Lung (tissue), 12 donors: ENCODE data around the gene FAM219A. TPM values are rescaled to one million over a fixed set of nuclear protein-coding genes. Genes with fewer than 3 reads are reported as not detected.

Experiments
- ATAC-seq: fragments of 200-7000 bp; cut with Tn5 transposase; one replicate; pipeline ENCODE4 v1.9.1; 2020; ENCODE audit warnings: moderate number of reproducible peaks; ENCODE audit not compliant: insufficient read depth, low FRiP score
- DNase-seq, 3 donors: peaks; one replicate each; pipeline ENCODE4 v3.0.0-alpha.2; 2013 to 2017
- H3K27ac ChIP-seq, 2 donors: one replicate each; pipeline ENCODE4 v1.5.1; 2013; ENCODE audit warnings: mild to moderate bottlenecking in 2 of 2, moderate library complexity in 2 of 2, control low read depth in 1 of 2, inconsistent platforms in 1 of 2, low read depth in 1 of 2, low read length in 1 of 2
- H3K27me3 ChIP-seq, 3 donors: one replicate each; pipeline ENCODE4 v1.5.1; 2013; ENCODE audit warnings: low read length in 2 of 3; ENCODE audit not compliant: control insufficient read depth in 3 of 3, insufficient read depth in 3 of 3
- H3K36me3 ChIP-seq, 4 donors: one replicate each; pipeline ENCODE4 v1.5.1; 2013; ENCODE audit warnings: low read length in 4 of 4, mild to moderate bottlenecking in 1 of 4, moderate library complexity in 1 of 4; ENCODE audit not compliant: control insufficient read depth in 4 of 4, insufficient read depth in 4 of 4
- H3K4me1 ChIP-seq, 5 donors: one replicate each; pipeline ENCODE4 v1.5.1; 2013; ENCODE audit warnings: low read length in 5 of 5, mild to moderate bottlenecking in 2 of 5, moderate library complexity in 1 of 5; ENCODE audit not compliant: control insufficient read depth in 5 of 5, insufficient read depth in 5 of 5
- H3K4me3 ChIP-seq: one replicate; pipeline ENCODE4 v1.5.1; 2013; ENCODE audit warnings: mild to moderate bottlenecking, control low read depth, moderate library complexity
- H3K9ac ChIP-seq, 2 donors: one replicate each; pipeline ENCODE4 v1.5.1; 2013; ENCODE audit warnings: low read length in 2 of 2, control low read depth in 1 of 2; ENCODE audit not compliant: insufficient read depth in 1 of 2
- H3K9me3 ChIP-seq, 4 donors: one replicate each; pipeline ENCODE4 v1.5.1; 2013; ENCODE audit warnings: low read length in 3 of 4, mild to moderate bottlenecking in 1 of 4, moderate library complexity in 1 of 4; ENCODE audit not compliant: control insufficient read depth in 4 of 4, insufficient read depth in 3 of 4
- CTCF ChIP-seq: IDR thresholded peaks from 2 replicates; pipeline ENCODE4 v1.5.1; 2012; ENCODE audit warnings: mild to moderate bottlenecking; ENCODE audit errors: control extremely low read depth, extremely low read depth
- WGBS, 2 donors: extraction: QIAGEN DNeasy Blood & Tissue Kit; methylation state at CpG; one replicate each; pipeline ENCODE4 v1.1.7; 2013; 5-methylcytosine and 5-hydroxymethylcytosine counted together
- polyA plus RNA-seq, 2 donors: library from polyadenylated mRNA; stranded (reverse); fragments of 200-250 nt; gene quantifications; one replicate each; pipeline ENCODE4 v1.2.1, GENCODE V29; 2013
- total RNA-seq, 2 donors: library from RNA; depleted of rRNA in 1 of 2; stranded (reverse); fragments of >200 nt in 1 of 2; gene quantifications; one replicate each; pipeline ENCODE4 v1.2.1, GENCODE V29; 2014 to 2021
- donor health status: control.
- donor health status: control.
- donor health status: Bipolar disorder and iron deficiency.
- donor health status: healthy.
- donor health status: DM: yes; HTN: yes; CAD: no.

The FAM219A gene
- total and polyA plus RNA-seq, 4 donors, result 8.5 to 28.3 (median 13.3) TPM

GRCh38 chr9:34506623-34507022 is 48.3 kb upstream of the FAM219A start:
- Histone ChIP-seq H3K27me3 (no peaks in the 10 kb centered on the region), H3K4me3 (no peak overlapping the region), H3K9ac (no peak overlapping the region), H3K36me3 (no peaks in the 10 kb centered on the region), H3K9me3 (no peaks in the 10 kb centered on the region), H3K4me1 (peaks cover 0 to 26% (median 16%) of the 10 kb centered on the region in 5 donors), H3K27ac (no peak overlapping the region)
- 92 to 95% methylated on average over 7 of the region's 7 CpGs for WGBS, 2 donors
- ATAC-seq, result no peak
- TF ChIP-seq CTCF, result no peak
- DNase-seq, result no peak

- no peak overlapping the region for H3K4me3 ChIP-seq
- WGBS, 2 donors, result 89 to 91% methylated on average over 5 of the region's 5 CpGs
- ATAC-seq (no peak), DNase-seq (no peak)
- H3K36me3 ChIP-seq, result no peaks in the 10 kb centered on the region
- no peaks in the 10 kb centered on the region for H3K27me3 ChIP-seq
- no peaks in the 10 kb centered on the region for H3K9me3 ChIP-seq
- H3K27ac ChIP-seq, result no peak overlapping the region
- peaks cover 0 to 17% (median 13%) of the 10 kb centered on the region in 5 donors for H3K4me1 ChIP-seq
- no peak overlapping the region for H3K9ac ChIP-seq
- TF ChIP-seq CTCF, result no peak
These were observed 47.2 kb upstream of the FAM219A start for GRCh38 chr9:34505370-34506120.

GRCh38 chr9:34503406-34503805 is 45.0 kb upstream of the FAM219A start:
- Histone ChIP-seq H3K27me3 (peaks cover 0 to 4% (median 0%) of the 10 kb centered on the region in 3 donors), H3K4me1 (peaks cover 0 to 13% (median 12%) of the 10 kb centered on the region in 5 donors), H3K36me3 (no peaks in the 10 kb centered on the region), H3K27ac (no peak overlapping the region), H3K9me3 (no peaks in the 10 kb centered on the region), H3K9ac (no peak overlapping the region), H3K4me3 (no peak overlapping the region)
- DNase-seq (no peak), ATAC-seq (no peak)
- no peak for TF ChIP-seq CTCF
